ENCODE measurements around the gene PHLDA2. TPM values are rescaled to one million over a fixed set of nuclear protein-coding genes. Genes with fewer than 3 reads are reported as not detected.

The PHLDA2 gene
- total and polyA plus RNA-seq, 2 experiments from 2014 or later = 3.8 to 16.5 TPM

- Histone ChIP-seq H3K4me3 (peak overlapping the region; percentile 67), H3K9me2 (ENCODE audit: insufficient read depth) (no peaks in the 10 kb centered on the region), H3K27ac (ENCODE audit: low read depth) (0 out of 2 replicates have a peak overlapping the region, but pooled peaks have one; percentile 55), H3K27me3 (ENCODE audit: insufficient read depth) (peaks cover 41% of the 10 kb centered on the region), H3K36me3 (ENCODE audit: insufficient read depth) (no peaks in the 10 kb centered on the region), H3K4me2 (peak overlapping the region; percentile 98), H3K79me2 (replicated peaks; ENCODE audit: insufficient read depth) (no peaks in the 10 kb centered on the region), H3K4me1 (ENCODE audit: insufficient read depth) (peaks cover 10% of the 10 kb centered on the region; the same call in 1 of the 2 replicates), H3F3A (replicated peaks; ENCODE audit: low read depth) (peaks cover 6% of the 10 kb centered on the region; the same call in 1 of the 2 replicates), H2AFZ (peak overlapping the region; percentile 91; the same call in 1 of the 2 replicates), H4K20me1 (replicated peaks; ENCODE audit: insufficient read depth) (0 out of 2 replicates have a peak, but pooled peaks cover 4% of the 10 kb centered on the region)
- peaks cover 50% of the 10 kb centered on the region for H3K27me3 Mint-ChIP-seq (ENCODE audit: insufficient read depth, low read depth, poor library complexity)
- H3K36me3 Mint-ChIP-seq (ENCODE audit: low read depth) = no peaks in the 10 kb centered on the region; the same call in 1 of the 3 replicates
- ATAC-seq = peak; percentile 76
- peak; percentile 94 for DNase-seq (ENCODE audit: low spot score)
- H3K4me3 Mint-ChIP-seq = peak overlapping the region; percentile 70
- TF ChIP-seq, protein P1, sequence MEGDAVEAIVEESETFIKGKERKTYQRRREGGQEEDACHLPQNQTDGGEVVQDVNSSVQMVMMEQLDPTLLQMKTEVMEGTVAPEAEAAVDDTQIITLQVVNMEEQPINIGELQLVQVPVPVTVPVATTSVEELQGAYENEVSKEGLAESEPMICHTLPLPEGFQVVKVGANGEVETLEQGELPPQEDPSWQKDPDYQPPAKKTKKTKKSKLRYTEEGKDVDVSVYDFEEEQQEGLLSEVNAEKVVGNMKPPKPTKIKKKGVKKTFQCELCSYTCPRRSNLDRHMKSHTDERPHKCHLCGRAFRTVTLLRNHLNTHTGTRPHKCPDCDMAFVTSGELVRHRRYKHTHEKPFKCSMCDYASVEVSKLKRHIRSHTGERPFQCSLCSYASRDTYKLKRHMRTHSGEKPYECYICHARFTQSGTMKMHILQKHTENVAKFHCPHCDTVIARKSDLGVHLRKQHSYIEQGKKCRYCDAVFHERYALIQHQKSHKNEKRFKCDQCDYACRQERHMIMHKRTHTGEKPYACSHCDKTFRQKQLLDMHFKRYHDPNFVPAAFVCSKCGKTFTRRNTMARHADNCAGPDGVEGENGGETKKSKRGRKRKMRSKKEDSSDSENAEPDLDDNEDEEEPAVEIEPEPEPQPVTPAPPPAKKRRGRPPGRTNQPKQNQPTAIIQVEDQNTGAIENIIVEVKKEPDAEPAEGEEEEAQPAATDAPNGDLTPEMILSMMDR (conservative IDR thresholded peaks at IDR 0.05; ENCODE audit: low read depth in 2 of 2) = peak; percentile 78 to 100
- no peak for TF ChIP-seq NANOG (IDR thresholded peaks at IDR 0.05; ENCODE audit: borderline replicate concordance)
- peak; percentile 16; the same call in 1 of the 2 replicates for TF ChIP-seq CREB1 (CRISPR knock-in tag; IDR thresholded peaks at IDR 0.05; ENCODE audit: low read depth)
- peaks cover 13% of the 10 kb centered on the region; the same call in 1 of the 3 replicates for H3K4me1 Mint-ChIP-seq
- H3K9me3 Mint-ChIP-seq = peaks cover 7% of the 10 kb centered on the region; the same call in 2 of the 3 replicates
- H3K27ac Mint-ChIP-seq = no peak overlapping the region
Measured at GRCh38 chr11:2930704-2931419, 1.6 kb upstream of the PHLDA2 start.

DNA sequence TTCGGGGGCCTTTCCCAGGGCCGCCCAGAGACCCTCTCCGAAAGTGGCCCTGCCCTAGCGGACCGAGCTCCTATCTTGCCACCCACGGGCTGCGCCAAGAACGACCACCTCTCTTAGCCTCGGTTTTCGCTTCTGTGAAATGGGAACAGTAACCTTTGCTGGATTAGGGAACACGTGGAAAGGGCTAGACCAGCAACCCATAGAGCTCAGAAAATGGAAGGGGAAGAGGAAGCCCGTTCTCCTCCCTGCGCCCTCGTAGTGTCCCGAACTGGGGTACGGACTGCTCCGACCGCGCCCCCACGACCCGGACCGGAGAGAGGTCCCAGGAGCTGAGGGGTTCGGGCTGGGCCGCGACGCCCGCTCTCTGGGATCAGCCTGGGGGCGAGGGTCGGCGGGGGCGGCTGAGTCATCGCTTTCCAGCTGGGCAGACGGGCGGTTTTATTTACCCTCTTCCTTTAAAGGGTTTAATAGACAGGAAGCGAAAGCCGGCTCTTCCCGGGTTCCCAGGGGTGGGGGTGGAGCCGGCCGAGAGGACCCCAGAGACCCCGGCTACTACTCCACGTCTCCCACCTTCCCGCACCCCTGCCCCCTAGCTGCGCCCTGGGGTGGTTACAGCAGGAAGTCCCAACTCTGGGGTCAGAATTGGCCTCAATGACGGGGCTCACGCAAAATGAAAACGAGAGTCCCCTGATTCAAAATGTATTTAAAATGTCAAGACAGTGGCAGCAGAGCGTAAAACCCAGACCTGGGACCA lies 907 bp upstream of the PHLDA2 start:
- Mint-ChIP-seq H3K9me3 (peaks cover 7% of the 10 kb centered on the region; the same call in 2 of the 3 replicates), H3K4me3 (peak overlapping the region; percentile 70), H3K4me1 (peaks cover 13% of the 10 kb centered on the region; the same call in 1 of the 3 replicates), H3K36me3 (ENCODE audit: low read depth) (no peaks in the 10 kb centered on the region; the same call in 1 of the 3 replicates), H3K27ac (no peak overlapping the region), H3K27me3 (ENCODE audit: insufficient read depth, low read depth, poor library complexity) (peaks cover 50% of the 10 kb centered on the region)
- peaks cover 41% of the 10 kb centered on the region for H3K27me3 ChIP-seq (ENCODE audit: insufficient read depth)
- peak overlapping the region; percentile 91 for H2AFZ ChIP-seq
- 0 out of 2 replicates have a peak overlapping the region, but pooled peaks have one; percentile 55 for H3K27ac ChIP-seq (ENCODE audit: low read depth)
- H4K20me1 ChIP-seq (replicated peaks; ENCODE audit: insufficient read depth) = 0 out of 2 replicates have a peak, but pooled peaks cover 4% of the 10 kb centered on the region
- no peaks in the 10 kb centered on the region for H3K9me2 ChIP-seq (ENCODE audit: insufficient read depth)
- H3K4me1 ChIP-seq (ENCODE audit: insufficient read depth) = peaks cover 10% of the 10 kb centered on the region; the same call in 1 of the 2 replicates
- DNase-seq (ENCODE audit: low spot score) (peak; percentile 69), ATAC-seq (peak; percentile 11)
- no peaks in the 10 kb centered on the region for H3K79me2 ChIP-seq (replicated peaks; ENCODE audit: insufficient read depth)
- H3F3A ChIP-seq (replicated peaks; ENCODE audit: low read depth) = peaks cover 6% of the 10 kb centered on the region; the same call in 1 of the 2 replicates
- peak overlapping the region; percentile 67 for H3K4me3 ChIP-seq
- peak overlapping the region; percentile 98 for H3K4me2 ChIP-seq
- no peaks in the 10 kb centered on the region for H3K36me3 ChIP-seq (ENCODE audit: insufficient read depth)
- TF ChIP-seq, protein P1 (conservative IDR thresholded peaks at IDR 0.05; ENCODE audit: low read depth in 2 of 2) = peak in 1 of 2 experiments; percentile 36; a peak in 1 of 4 replicates
- TF ChIP-seq REST (IDR thresholded peaks at IDR 0.05; ENCODE audit: unreplicated experiment) (no peak), EZH2phosphoT487 (IDR thresholded peaks at IDR 0.05; ENCODE audit: unreplicated experiment) (no peak), CREB1 (CRISPR knock-in tag; IDR thresholded peaks at IDR 0.05; ENCODE audit: low read depth) (peak; percentile 24; the same call in 1 of the 2 replicates), STAT1 (IDR thresholded peaks at IDR 0.05; ENCODE audit: unreplicated experiment) (no peak), EZH2 (IDR thresholded peaks at IDR 0.05; ENCODE audit: low read depth, unreplicated experiment) (peak; percentile 25), ZNF331 (CRISPR knock-in tag; IDR thresholded peaks at IDR 0.05; ENCODE audit: low read depth) (no peak), POLR2AphosphoS5 (IDR thresholded peaks at IDR 0.05; ENCODE audit: low read depth) (no peak), ZNF114 (CRISPR knock-in tag; IDR thresholded peaks at IDR 0.05) (no peak)
